HTERT RPE-1 (cell line): Measurements from ENCODE around the gene MEX3A.
"Not testable (repeated sequence)": the region's sequence is repeated elsewhere in the genome, so short reads cannot be mapped to it uniquely, and the experiment has no call there.

Experiments used
- in situ Hi-C: fragments of 300-500 bp; cut with MboI; formaldehyde crosslinking; loops from 4 replicates; pipeline ENCODE4 v1.14.3; 2020; ENCODE audit warnings: low sequenced_read_pairs

MEX3A gene

DNA sequence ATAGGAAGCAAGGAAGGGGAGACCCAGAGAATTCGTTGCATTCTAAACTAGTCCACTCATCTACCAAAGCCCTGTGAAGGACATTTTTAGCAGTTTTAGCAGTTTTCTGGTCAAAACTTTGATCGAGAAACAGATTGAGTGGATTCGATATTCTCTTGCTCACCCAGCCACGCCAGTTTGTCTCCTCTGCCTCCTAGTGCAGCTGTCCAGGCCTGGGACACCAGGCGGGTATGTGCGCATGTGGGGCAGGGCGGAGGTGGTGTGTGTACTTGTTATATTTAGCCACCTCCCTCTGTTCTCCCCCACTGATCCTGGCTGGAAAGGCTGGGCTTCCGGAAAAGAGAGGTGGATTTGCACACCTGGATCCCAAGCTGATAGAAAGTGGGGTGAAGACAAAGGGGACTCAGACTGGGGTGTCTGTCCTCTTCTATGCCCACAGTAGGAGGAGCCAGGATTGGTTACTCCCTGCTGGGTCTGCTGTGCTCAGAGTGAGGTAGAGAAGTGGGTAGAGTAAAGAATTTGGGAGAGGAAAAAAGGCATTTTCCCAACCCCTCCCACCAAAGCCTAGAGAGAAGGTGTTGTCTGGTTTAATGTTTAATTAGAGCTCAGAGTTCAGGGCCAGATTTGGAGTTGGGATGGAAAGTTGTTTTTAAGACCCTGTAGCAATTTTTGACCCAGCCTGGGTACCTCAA, 36.1 kb upstream of the MEX3A start:
- in situ Hi-C loops = no loop called here

DNA sequence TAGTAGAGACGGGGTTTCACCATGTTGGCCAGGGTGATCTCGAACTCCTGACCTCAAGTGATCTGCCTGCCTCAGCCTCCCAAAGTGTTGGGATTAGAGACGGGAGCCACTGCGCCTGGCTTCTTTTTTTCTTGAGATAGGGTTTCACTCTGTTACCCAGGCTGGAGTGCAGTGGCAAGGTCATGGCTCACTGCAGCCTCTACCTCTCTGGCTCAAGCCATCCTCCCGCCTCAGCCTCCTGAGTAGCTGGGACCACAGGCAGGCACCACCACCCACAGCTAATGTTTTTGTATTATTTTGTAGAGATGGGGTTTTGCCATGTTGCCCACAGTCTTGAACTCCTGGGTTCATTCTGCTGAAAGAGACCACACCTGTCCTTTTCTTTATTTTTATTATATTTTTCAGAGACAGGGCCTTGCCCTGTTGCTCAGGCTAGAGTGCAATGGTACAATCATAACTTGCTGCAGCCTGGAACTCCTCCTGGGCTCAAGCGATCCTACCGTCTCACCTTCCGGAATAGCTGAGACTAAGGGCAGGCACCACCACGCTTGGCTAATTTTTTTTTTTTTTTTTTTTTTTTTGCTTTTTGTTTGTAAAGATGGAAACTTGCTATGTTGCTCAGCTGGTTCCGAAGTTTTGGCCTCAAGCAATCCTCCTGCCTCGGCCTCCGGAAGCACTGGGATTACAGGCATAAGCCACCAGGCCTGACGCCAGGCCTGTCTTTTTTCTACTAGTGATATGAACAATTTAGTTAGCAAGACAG, 35.3 kb upstream of the MEX3A start:
- in situ Hi-C loops = no loop called here

DNA sequence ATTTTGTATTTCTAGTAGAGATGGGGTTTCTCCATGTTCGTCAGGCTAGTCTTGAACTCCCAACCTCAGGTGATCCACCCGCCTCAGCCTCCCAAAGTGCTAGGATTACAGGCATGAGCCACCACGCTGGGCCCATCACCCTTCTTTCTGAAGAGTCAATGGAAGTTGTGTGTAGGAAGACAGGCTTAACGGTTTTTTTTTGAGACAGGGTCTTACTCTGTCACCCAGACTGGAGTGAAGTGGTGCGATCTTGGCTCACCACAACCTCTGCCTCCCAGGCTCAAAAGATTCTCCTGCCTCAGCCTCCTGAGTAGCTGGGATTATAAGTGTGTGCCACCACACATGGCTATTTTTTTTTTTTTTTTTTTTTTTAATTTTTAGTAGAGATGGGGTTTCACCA, 34.5 kb upstream of the MEX3A start:
- in situ Hi-C loops = not testable (repeated sequence)

DNA sequence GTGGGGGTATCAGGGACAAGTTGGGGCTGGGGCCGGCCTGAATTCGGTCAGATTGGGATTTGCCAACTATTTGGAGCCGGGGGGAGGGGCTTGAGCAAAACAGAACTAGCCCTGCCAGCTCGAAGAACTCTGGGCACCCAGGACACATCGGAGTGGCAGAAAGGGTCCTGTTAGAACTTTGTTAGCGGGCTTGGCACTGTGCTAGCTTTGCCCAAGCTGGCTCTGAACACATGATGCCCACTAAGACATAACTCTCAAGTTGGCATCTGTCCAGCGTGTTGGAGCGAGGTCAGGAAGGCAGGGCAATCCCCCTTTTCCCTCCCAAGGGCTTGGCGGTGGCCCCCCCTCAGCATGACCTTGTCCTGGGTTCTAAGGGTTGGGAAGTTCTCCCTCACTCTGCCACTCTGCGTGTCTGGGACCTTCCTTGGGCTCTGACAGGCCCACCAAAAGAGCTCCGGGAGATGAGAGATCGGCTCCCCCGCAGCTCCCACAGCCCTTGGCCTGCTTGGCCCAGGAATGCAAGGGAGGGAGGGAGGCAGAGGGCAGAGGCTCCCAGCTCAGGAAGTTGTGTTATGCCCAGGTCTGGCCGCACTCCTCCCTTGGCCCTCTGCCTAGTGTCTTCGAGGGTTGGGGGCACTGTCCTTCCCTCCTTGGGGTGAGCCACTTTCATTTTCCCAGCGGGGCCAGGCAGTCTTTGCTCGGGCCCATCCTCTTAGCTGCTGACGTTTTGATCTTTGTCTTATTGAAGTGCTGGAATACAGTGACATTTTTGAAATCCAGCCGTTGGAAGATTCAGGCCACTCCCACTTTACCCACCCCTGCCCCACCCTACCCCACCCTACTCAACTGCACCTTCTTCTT, 33.5 kb upstream of the MEX3A start:
- in situ Hi-C loops = no loop called here

DNA sequence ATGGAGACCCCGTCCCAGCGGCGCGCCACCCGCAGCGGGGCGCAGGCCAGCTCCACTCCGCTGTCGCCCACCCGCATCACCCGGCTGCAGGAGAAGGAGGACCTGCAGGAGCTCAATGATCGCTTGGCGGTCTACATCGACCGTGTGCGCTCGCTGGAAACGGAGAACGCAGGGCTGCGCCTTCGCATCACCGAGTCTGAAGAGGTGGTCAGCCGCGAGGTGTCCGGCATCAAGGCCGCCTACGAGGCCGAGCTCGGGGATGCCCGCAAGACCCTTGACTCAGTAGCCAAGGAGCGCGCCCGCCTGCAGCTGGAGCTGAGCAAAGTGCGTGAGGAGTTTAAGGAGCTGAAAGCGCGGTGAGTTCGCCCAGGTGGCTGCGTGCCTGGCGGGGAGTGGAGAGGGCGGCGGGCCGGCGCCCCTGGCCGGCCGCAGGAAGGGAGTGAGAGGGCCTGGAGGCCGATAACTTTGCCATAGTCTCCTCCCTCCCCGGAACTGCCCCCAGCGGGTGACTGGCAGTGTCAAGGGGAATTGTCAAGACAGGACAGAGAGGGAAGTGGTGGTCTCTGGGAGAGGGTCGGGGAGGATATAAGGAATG, 32.8 kb upstream of the MEX3A start:
- in situ Hi-C loops = no loop called here

DNA sequence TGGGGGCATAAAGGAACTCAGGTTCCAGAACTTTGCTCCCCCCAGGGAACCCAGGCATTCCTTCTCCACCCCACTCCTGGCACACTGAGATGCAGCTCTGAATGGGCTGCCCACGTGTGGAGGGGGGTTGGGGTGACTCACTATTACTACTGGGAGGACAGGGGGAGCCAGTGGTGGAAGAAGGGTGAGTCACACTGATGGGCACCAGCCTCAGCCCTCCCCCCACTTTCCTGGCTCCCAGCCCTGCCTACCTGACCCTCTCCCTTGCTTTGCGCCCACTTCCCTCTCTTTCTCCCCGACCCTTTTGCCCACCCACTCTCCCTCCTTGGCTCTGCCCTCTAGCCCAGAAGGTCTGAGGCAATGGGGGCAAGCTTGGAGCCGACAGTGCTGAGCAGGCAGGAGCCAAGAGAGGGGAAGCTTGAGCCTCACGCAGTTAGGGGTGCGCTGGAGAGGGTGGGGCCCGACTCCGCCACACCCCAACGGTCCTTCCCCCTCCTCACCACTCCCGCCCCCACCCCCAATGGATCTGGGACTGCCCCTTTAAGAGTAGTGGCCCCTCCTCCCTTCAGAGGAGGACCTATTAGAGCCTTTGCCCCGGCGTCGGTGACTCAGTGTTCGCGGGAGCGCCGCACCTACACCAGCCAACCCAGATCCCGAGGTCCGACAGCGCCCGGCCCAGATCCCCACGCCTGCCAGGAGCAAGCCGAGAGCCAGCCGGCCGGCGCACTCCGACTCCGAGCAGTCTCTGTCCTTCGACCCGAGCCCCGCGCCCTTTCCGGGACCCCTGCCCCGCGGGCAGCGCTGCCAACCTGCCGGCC, 32.0 kb upstream of the MEX3A start, which contains the start of gene LMNA:
TSS of gene LMNA (plus strand) at position 611 of the 818 bp plus-strand sequence. CDS start 208 bp downstream, outside the sequence.
- in situ Hi-C loops = no loop called here

DNA sequence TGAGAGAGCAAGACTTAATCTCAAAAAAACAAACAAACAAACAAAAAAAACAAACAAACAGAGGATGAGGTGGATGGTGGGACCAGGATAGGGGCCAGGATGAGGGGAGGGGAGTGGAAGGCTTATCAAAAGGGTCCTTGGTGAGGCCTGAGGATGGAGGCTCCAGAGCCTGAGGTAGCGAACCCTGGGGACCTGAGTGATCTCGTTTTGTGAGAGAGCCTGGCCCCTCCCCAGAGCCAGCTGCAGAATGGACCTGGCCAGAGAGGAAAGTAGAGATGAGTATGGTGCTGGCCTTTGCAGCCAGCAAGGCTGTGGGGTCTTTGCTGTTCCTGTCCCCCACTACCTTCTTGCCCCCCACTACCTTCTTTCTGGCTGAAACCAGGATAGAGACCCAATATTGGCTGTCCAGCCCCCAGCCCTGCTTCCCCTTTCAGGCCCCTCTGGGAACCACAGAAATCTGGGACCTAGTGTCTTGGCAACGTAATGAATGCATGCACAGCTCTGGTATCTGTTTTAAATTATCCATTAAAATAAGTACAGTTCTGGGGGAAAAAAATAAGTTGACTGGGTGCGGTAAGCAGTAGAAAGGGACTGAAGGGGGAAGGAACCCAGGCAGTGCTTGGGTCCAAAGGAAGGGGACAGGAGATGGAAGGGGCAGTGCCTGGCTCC, 31.2 kb upstream of the MEX3A start:
- in situ Hi-C loops = no loop called here

DNA sequence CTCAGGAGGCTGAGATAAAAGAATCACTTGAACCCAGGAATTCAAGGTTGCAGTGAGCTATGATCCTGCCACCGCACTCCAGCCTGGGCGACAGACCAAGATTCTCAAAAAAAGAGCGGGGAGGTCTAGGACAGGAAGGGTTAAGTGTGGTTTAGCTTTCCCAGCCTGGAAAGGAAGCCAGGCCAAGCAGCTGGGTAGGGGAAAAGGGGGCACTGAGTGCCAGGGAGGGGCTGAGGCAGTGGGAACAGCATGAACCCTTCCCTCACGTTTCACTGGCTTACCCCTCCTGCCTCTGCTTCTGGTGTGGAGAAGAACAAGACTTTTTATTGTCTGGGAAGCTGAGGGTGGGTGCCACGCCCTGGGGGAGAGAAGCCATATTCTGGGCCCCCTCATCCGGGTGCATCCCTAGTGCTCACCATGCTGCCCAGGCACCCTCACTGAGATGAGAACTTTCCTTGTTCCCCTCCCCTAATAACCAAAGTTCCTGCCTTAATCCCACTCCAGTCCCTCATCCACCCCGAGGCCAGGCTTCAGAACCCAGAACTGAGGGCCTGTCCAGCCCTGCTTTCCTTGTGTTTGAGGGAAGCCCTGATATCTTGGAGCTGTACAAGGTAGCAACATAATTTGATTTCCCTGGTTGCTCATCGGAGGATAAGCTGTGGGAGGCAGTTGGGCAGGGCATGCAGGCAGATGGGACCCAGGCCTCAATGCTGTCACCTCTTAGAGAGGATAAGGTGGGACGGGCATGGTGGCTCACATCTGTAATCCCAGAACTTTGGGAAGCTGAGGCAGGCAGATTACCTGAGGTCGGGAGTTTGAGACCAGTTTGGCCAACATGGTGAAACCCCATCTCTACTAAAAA, 30.2 kb upstream of the MEX3A start:
- in situ Hi-C loops = no loop called here

DNA sequence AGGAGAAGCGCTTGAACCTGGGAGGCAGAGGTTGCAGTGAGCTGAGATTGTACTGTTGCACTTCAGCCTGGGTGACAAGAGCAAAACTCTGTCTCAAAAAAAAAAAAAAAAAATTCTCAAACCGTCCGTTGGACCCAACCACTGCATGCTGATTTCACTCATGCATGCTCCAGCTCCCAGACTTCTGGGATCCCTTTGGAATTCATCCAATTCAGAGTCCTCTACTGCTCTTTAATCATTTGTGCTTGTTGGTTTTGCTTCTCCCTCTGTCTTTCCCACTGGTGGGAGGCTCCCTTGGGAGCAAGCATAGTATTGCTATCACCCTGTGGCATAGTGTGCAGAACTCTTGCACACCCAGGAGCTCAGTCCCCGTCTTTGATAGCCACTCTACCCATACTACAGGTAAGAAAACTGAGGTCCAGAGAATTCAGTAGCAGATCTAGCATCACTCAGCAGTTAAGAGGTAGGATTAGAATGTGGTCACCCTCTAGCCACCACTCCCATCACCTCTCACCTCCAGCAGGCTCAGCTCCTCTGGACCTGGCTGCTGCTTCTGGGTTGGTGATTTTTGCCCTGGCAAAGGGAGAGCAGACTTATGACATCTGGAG, 29.2 kb upstream of the MEX3A start:
- in situ Hi-C loops = no loop called here

DNA sequence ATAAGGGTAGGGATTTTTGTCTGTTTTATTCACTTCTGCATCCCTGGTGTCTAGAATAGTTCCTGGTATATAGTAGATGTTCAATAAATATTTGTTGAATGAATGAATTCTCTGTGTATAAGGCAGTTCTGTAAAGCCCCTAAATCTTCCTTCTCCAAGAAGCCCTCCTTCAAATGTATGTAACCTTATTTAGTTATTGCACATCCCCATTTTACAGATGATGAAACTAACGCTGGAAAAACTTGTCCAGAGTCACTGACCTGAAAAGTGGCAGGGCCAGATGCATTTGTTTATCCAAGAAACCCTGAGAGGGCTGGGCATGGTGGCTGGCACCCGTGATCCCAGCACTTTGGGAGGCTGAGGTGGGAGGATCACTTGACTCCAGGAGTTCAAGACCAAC, 28.0 kb upstream of the MEX3A start:
- in situ Hi-C loops = no loop called here

DNA sequence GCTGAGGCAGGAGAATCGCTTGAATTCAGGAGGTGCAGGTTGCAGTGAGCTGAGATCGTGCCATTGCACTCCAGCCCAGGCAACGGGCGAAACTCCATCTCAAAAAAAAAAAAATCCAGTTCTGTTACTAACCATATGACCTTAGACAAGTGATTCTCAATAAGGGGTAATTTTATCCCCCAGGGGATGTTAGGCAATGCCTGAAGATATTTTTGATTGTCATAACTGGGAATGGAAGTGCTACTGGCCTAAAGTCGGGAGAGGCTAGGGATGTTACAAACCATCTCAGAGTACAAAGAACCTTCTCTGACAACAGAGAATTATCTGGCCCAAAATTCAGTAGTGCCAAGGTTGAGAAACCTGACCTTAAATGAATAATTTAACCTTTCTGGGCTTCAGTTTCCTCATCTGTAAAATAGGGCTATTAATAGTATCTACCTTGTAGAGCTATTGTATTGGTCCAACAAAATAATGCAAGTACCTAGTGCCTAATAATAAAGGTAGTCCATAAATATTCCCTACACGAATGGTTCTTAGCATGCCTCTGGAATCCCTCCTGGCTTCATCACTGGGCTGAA, 26.5 kb upstream of the MEX3A start:
- in situ Hi-C loops = no loop called here

DNA sequence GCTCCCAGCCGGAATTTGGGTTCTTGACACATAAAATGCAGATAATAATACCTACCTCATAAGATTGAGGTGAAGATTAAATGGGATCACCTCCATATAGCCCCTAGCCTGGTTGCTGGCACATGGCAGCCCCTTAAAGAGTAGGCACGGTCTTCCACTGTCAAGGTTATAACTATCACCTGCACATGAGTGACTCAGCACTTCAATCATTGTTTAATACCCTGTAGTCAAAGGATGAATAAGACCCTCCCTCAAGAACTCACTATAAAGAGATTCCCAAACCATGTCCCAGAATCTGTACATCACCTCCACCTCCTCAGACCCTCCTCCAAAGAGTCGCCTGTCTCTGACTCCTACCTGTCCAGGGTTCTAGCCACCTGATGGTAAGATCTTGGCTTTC, 25.8 kb upstream of the MEX3A start:
- in situ Hi-C loops = no loop called here

DNA sequence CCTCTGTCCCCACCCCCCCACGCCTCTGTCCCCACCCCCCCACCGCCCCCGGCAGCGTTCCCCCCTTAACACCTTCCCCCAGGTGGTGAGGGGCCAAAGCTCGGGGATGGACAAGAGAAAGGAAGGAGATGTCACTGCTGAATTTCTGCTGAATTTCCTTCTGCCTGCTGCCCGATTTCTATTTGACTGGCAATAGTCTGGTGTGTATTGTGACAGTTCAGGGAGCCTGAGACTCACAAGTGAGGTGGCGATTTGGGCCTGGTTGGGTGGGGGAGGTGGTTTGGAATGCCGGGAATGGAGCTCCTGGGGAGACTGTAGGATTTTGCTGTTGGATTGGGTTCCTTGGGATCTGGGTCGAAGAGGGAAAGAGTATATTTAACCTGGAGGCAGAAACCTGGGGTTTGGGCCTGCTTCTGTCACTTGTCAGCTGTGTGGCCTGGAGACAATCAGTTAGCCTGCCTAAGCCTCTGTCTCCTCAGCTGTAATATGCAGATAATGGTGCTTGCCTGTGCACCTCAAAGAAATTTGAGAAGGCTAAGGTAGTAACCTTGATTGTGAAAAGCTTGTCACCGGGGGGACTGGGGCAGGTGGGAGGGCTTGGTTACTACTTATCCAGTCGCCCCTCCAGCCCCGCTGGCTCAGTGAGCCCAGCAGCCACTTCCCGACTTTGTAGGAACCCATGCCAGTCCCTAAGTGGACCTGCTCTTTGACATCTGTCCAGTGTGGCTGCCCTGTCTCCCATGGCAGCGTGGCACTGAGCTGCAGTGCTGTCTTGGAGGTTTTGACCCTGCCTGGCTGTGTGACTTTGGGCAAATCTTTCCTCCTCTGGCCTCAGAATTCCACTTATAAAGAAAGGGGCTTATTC, 24.6 kb upstream of the MEX3A start:
- in situ Hi-C loops = no loop called here

DNA sequence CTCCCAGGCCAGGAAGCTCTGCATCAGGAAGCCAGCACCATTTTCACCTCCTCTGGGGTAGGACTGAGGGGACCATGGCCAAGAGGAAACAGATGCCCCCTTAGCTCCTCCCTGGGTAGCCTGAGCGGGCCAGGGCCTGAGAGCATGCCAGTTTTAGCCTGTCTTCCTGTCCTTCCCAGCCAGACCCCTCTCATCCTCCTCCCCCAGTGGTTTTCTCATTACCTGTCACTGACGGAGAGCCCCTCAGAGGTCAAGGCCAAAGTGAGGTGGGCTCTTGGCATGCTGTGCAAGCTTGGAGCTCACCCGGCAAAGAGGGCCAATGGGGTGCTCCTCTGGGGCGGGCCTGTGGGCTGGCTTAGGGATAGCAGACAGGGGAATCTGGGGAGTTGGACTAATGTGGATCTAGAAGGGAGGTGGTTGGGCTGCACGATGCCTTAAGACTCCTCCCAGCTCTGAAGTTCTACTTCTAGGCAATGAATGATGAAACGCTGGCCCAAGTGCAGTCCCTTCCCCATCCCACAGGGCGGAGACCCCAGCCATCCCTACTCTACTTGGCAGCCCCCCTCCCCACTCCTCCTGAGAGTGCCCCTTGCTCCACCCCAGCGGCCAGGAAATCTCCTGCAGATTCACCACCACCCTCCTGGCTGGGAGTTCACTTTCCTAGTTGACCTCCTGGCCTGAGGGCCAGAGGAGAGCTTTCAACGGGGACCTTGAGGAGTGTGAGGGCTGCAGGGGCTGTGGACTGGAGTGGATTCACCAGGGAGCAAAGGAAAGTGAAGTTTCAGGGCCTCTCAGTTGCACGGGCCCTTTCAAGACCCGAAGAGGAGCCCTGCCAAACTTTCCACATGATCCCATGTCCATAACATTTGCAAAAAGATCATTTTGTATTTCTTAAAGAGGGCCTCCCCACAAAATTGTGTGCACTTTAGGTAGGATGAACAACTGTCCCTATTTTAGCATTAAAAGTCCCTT, 22.9 kb upstream of the MEX3A start:
- in situ Hi-C loops = no loop called here

DNA sequence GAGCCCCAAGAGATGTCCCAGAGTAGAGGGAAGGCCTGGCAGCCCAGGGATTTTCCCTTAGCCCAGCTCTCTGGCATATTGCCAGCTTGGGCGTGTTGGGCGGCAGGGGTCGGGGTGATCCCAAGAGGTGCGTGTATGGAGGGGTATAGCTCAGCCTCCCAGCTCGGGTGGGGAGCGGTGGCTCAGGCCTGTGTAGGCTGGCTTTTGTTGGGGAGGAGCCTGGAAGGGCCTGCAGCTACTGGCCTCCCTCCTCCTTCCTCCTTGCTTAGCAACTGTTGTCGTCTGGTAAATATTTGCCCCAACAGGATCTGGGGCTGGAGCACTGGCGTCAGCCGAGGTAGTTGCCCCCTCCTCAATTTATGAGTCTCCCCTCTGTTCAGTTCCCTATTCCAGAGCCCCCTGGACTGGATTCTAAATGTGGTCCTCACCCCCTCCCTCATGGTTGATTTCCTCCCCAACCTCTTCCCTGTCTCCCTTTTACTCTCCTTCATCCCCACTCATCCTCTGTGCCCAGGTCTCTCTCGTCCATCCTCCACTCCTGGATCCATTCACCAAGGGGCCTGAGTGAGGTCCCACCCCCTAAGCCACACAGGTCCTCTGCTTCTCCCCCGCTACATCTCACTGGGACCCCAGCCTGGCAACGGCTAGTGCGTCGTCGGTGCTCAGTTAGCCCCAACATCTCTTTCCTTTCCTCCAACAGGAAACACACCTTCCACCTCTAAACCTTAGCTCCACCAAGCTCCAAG, 22.0 kb upstream of the MEX3A start:
- in situ Hi-C loops = no loop called here
